HAP-1 (cell line): ENCODE results near the gene THG1L.
A peak's percentile ranks its signal among the peaks of the same experiment; 100 is the strongest.

Experiments used
- DNase-seq, 2 experiments: peaks; one replicate each; pipeline ENCODE4 v3.0.0-alpha.2; 2016 to 2020; ENCODE audit warnings: low spot score in 2 of 2
- H3K27me3 ChIP-seq: fragments of 250-450 bp; sonication (Bioruptor Pico); 2 replicates; pipeline ENCODE4 v1.5.1; 2020; ENCODE audit warnings: low read depth, mild to moderate bottlenecking, moderate library complexity
- H3K36me3 ChIP-seq: fragments of 250-450 bp; sonication (Bioruptor Pico); replicated peaks from 2 replicates; pipeline ENCODE4 v1.5.1; 2020; ENCODE audit warnings: mild to moderate bottlenecking
- H3K4me1 ChIP-seq: fragments of 250-450 bp; sonication (Bioruptor Pico); 2 replicates; pipeline ENCODE4 v1.5.1; 2020; ENCODE audit warnings: mild to moderate bottlenecking
- H3K4me3 ChIP-seq: fragments of 250-450 bp; sonication (Bioruptor Pico); 2 replicates; pipeline ENCODE4 v1.5.1; 2020; ENCODE audit warnings: mild to moderate bottlenecking, moderate library complexity
- H3K9me3 ChIP-seq: fragments of 250-450 bp; sonication (Bioruptor Pico); 2 replicates; pipeline ENCODE4 v1.5.1; 2020; ENCODE audit warnings: mild to moderate bottlenecking, moderate library complexity
- in situ Hi-C: fragments of 300-500 bp; cut with MboI; formaldehyde crosslinking; loops from 3 replicates; pipeline ENCODE4 v1.14.3; 2020; ENCODE audit warnings: low sequenced_read_pairs, inconsistent platforms, mixed read lengths

THG1L gene

GRCh38 chr5:157750320-157750719 lies 19.1 kb downstream of the THG1L start:
- H3K4me1 ChIP-seq = 0 out of 2 replicates have a peak, but pooled peaks cover under 1% of the 10 kb centered on the region
- DNase-seq = no peak
- H3K36me3 ChIP-seq = peaks cover 30% of the 10 kb centered on the region
- H3K27me3 ChIP-seq = no peaks in the 10 kb centered on the region
- H3K9me3 ChIP-seq = no peaks in the 10 kb centered on the region
- no peak overlapping the region for H3K4me3 ChIP-seq
- in situ Hi-C loops = no loop called here

- no peak for DNase-seq
- Histone ChIP-seq H3K4me3 (no peak overlapping the region), H3K27me3 (no peaks in the 10 kb centered on the region), H3K36me3 (peaks cover 40% of the 10 kb centered on the region), H3K4me1 (no peaks in the 10 kb centered on the region), H3K9me3 (no peaks in the 10 kb centered on the region)
- in situ Hi-C loops = no loop called here
These were observed 24.9 kb downstream of the THG1L start for GRCh38 chr5:157756122-157756521.

- no peaks in the 10 kb centered on the region for H3K27me3 ChIP-seq
- no peak for DNase-seq
- peaks cover 22% of the 10 kb centered on the region for H3K36me3 ChIP-seq
- H3K4me3 ChIP-seq = no peak overlapping the region
- in situ Hi-C loops = no loop called here
- H3K4me1 ChIP-seq = no peaks in the 10 kb centered on the region
- H3K9me3 ChIP-seq = no peaks in the 10 kb centered on the region
These were observed 27.5 kb downstream of the THG1L start for GRCh38 chr5:157758706-157759105.

- Histone ChIP-seq H3K4me1 (no peaks in the 10 kb centered on the region), H3K27me3 (no peaks in the 10 kb centered on the region), H3K9me3 (no peaks in the 10 kb centered on the region), H3K4me3 (no peak overlapping the region), H3K36me3 (peaks cover 4% of the 10 kb centered on the region)
- DNase-seq = peak; percentile 45 to 74
- in situ Hi-C loops = no loop called here
These were observed 30.7 kb downstream of the THG1L start for GRCh38 chr5:157761690-157762621.

GRCh38 chr5:157764531-157764930 lies 33.3 kb downstream of the THG1L start:
- peaks cover 4% of the 10 kb centered on the region for H3K36me3 ChIP-seq
- H3K9me3 ChIP-seq = no peaks in the 10 kb centered on the region
- H3K4me3 ChIP-seq = no peak overlapping the region
- in situ Hi-C loops = no loop called here
- no peaks in the 10 kb centered on the region for H3K27me3 ChIP-seq
- no peak for DNase-seq
- H3K4me1 ChIP-seq = no peaks in the 10 kb centered on the region

GRCh38 chr5:157766442-157766841 lies 35.2 kb downstream of the THG1L start:
- DNase-seq = no peak
- Histone ChIP-seq H3K9me3 (no peaks in the 10 kb centered on the region), H3K27me3 (no peaks in the 10 kb centered on the region), H3K4me1 (no peaks in the 10 kb centered on the region), H3K36me3 (no peaks in the 10 kb centered on the region), H3K4me3 (no peak overlapping the region)
- in situ Hi-C loops = no loop called here

GRCh38 chr5:157766902-157767301 lies 35.7 kb downstream of the THG1L start:
- no peaks in the 10 kb centered on the region for H3K9me3 ChIP-seq
- H3K4me1 ChIP-seq = no peaks in the 10 kb centered on the region
- no peak for DNase-seq
- in situ Hi-C loops = no loop called here
- H3K36me3 ChIP-seq = no peaks in the 10 kb centered on the region
- no peaks in the 10 kb centered on the region for H3K27me3 ChIP-seq
- no peak overlapping the region for H3K4me3 ChIP-seq

- no peak for DNase-seq
- Histone ChIP-seq H3K36me3 (no peaks in the 10 kb centered on the region), H3K27me3 (no peaks in the 10 kb centered on the region), H3K9me3 (no peaks in the 10 kb centered on the region), H3K4me3 (no peak overlapping the region), H3K4me1 (no peaks in the 10 kb centered on the region)
- in situ Hi-C loops = no loop called here
These were observed 36.5 kb downstream of the THG1L start for GRCh38 chr5:157767689-157768088.

- Histone ChIP-seq H3K9me3 (no peaks in the 10 kb centered on the region), H3K36me3 (no peaks in the 10 kb centered on the region)
- in situ Hi-C loops = no loop called here
These were observed 39.4 kb downstream of the THG1L start for GRCh38 chr5:157770665-157771064.

GRCh38 chr5:157772127-157772526 lies 40.9 kb downstream of the THG1L start:
- Histone ChIP-seq H3K36me3 (no peaks in the 10 kb centered on the region), H3K4me3 (no peak overlapping the region), H3K27me3 (no peaks in the 10 kb centered on the region), H3K9me3 (no peaks in the 10 kb centered on the region), H3K4me1 (no peaks in the 10 kb centered on the region)
- in situ Hi-C loops = no loop called here
- DNase-seq = no peak

More at GRCh38 chr5:157770665-157771064, 39.4 kb downstream of the THG1L start:
- Histone ChIP-seq H3K27me3 (no peaks in the 10 kb centered on the region), H3K4me3 (no peak overlapping the region), H3K4me1 (no peaks in the 10 kb centered on the region)
- DNase-seq = no peak

GRCh38 chr5:157778121-157778805 lies 47.0 kb downstream of the THG1L start:
- no peaks in the 10 kb centered on the region for H3K9me3 ChIP-seq
- H3K27me3 ChIP-seq = no peaks in the 10 kb centered on the region
- H3K4me3 ChIP-seq = no peak overlapping the region
- in situ Hi-C loops = no loop called here
- no peak for DNase-seq
- H3K36me3 ChIP-seq = no peaks in the 10 kb centered on the region
- H3K4me1 ChIP-seq = no peaks in the 10 kb centered on the region

GRCh38 chr5:157779221-157779620 lies 48.0 kb downstream of the THG1L start:
- no peaks in the 10 kb centered on the region for H3K27me3 ChIP-seq
- H3K36me3 ChIP-seq = no peaks in the 10 kb centered on the region
- no peak overlapping the region for H3K4me3 ChIP-seq
- no peaks in the 10 kb centered on the region for H3K4me1 ChIP-seq
- in situ Hi-C loops = no loop called here
- no peak for DNase-seq
- H3K9me3 ChIP-seq = no peaks in the 10 kb centered on the region

GRCh38 chr5:157785801-157786200 lies 54.6 kb downstream of the THG1L start:
- no peak overlapping the region for H3K4me3 ChIP-seq
- H3K9me3 ChIP-seq = no peaks in the 10 kb centered on the region
- no peak for DNase-seq
- in situ Hi-C loops = no loop called here
- no peaks in the 10 kb centered on the region for H3K27me3 ChIP-seq
- no peaks in the 10 kb centered on the region; the same call in 1 of the 2 replicates for H3K4me1 ChIP-seq
- peaks cover 12% of the 10 kb centered on the region for H3K36me3 ChIP-seq
